Thymus (tissue), 2 donors: ENCODE measurements around the gene FGD6. TPM values are rescaled to one million over a fixed set of nuclear protein-coding genes. Genes with fewer than 3 reads are reported as not detected.

Experiments
- polyA plus RNA-seq: library from polyadenylated mRNA; stranded (reverse); fragments of 200-250 nt; gene quantifications from one replicate; pipeline ENCODE4 v1.2.3, GENCODE V29; 2013
- total RNA-seq: library from RNA; stranded (reverse); fragments of 120-200 nt; gene quantifications from one replicate; pipeline ENCODE4 v1.2.4, GENCODE V29; 2013
- donor health status: healthy.

FGD6 gene
- total and polyA plus RNA-seq, 2 donors, result 2.3 to 9.1 TPM

Other genes with a start within 250 kb of the FGD6 start
- 136 TPM for gene NDUFA12, start 213.8 kb downstream of the FGD6 start, total RNA-seq
- 119 TPM for gene NDUFA12, start 213.8 kb downstream of the FGD6 start, polyA plus RNA-seq
- gene NR2C1, start 143.8 kb downstream of the FGD6 start, total RNA-seq, result 42.3 TPM
- gene NR2C1, start 143.8 kb downstream of the FGD6 start, polyA plus RNA-seq, result 123 TPM
- gene VEZT, start 340 bp upstream of the FGD6 start, total RNA-seq, result 54.4 TPM
- 51.4 TPM for gene VEZT, start 340 bp upstream of the FGD6 start, polyA plus RNA-seq